Stimulated activated CD8-positive, alpha-beta memory T cell treated with anti-CD3 and anti-CD28 coated beads, Interleukin-4, amount 100 ng/mL, for 4 hours (primary cell): Measurements from ENCODE around the gene ZMIZ1.

Experiments used
- DNase-seq, 2 donors: peaks; one replicate each; pipeline ENCODE4 v3.0.0-alpha.2; 2020; ENCODE audit warnings: low read depth in 2 of 2, low spot score in 1 of 2

The ZMIZ1 gene

GRCh38 chr10:79183468-79183865, 114.7 kb downstream of the ZMIZ1 start:
- DNase-seq: no peak

- DNase-seq: no peak
Observed at GRCh38 chr10:79184145-79184625, 115.4 kb downstream of the ZMIZ1 start.

- no peak for DNase-seq
Observed at GRCh38 chr10:79184657-79185056, 115.9 kb downstream of the ZMIZ1 start.

GRCh38 chr10:79185067-79185774, 116.5 kb downstream of the ZMIZ1 start:
- DNase-seq: no peak

- no peak for DNase-seq
Observed at GRCh38 chr10:79185796-79186374, 117.1 kb downstream of the ZMIZ1 start.

- DNase-seq: no peak
Observed at GRCh38 chr10:79186486-79187120, 117.8 kb downstream of the ZMIZ1 start.

GRCh38 chr10:79187121-79187940, 118.6 kb downstream of the ZMIZ1 start:
- no peak for DNase-seq

- DNase-seq: no peak
Observed at GRCh38 chr10:79188154-79188965, 119.6 kb downstream of the ZMIZ1 start.

- no peak for DNase-seq
Observed at GRCh38 chr10:79189181-79189580, 120.4 kb downstream of the ZMIZ1 start.

- DNase-seq: no peak
Observed at GRCh38 chr10:79189853-79190435, 121.2 kb downstream of the ZMIZ1 start.

- no peak for DNase-seq
Observed at GRCh38 chr10:79190740-79191261, 122.0 kb downstream of the ZMIZ1 start.

GRCh38 chr10:79191951-79192676, 123.3 kb downstream of the ZMIZ1 start:
- DNase-seq: no peak

- DNase-seq: no peak
Observed at GRCh38 chr10:79192677-79193003, 123.9 kb downstream of the ZMIZ1 start.

GRCh38 chr10:79193694-79194382, 125.1 kb downstream of the ZMIZ1 start:
- no peak for DNase-seq

GRCh38 chr10:79195091-79195923, 126.5 kb downstream of the ZMIZ1 start:
- peak; percentile 41 to 62 for DNase-seq

- peak; percentile 39 to 57 for DNase-seq
Observed at GRCh38 chr10:79196470-79197461, 128.0 kb downstream of the ZMIZ1 start.

GRCh38 chr10:79197558-79197957, 128.8 kb downstream of the ZMIZ1 start:
- DNase-seq: no peak
